Tibial artery (tissue), 4 donors: ENCODE results near the gene TRIM9.
"Not testable (repeated sequence)": the region's sequence is repeated elsewhere in the genome, so short reads cannot be mapped to it uniquely, and the experiment has no call there.

Experiments
- DNase-seq, 2 donors: peaks; one replicate each; pipeline ENCODE4 v3.0.0-alpha.2; 2019
- H3K27ac ChIP-seq, 2 donors: fragments of 200-600 bp; sonication (generic) in 1 of 2; 1 replicate in 1 of 2; 2 replicates in 1 of 2; pipeline ENCODE4 v1.5.1; 2018 to 2019; ENCODE audit warnings: mild to moderate bottlenecking in 1 of 2
- H3K27me3 ChIP-seq, 2 donors: fragments of 200-600 bp; sonication (generic) in 1 of 2; one replicate each; pipeline versions ENCODE4 v1.5.1 to v1.6.0; 2016 to 2019
- H3K36me3 ChIP-seq, 3 donors: fragments of 200-600 bp; sonication (generic) in 2 of 3; one replicate each; pipeline ENCODE4 v1.5.1; 2016 to 2019; ENCODE audit warnings: mild to moderate bottlenecking in 2 of 3
- H3K4me1 ChIP-seq, 4 donors: fragments of 200-600 bp; sonication (generic) in 2 of 4; 1 replicate in 3 of 4; 2 replicates in 1 of 4; pipeline ENCODE4 v1.5.1; 2016 to 2019
- H3K4me3 ChIP-seq, 2 donors: fragments of 200-600 bp; sonication (generic) in 1 of 2; 1 replicate in 1 of 2; 2 replicates in 1 of 2; pipeline ENCODE4 v1.5.1; 2018 to 2019; ENCODE audit warnings: mild to moderate bottlenecking in 2 of 2
- H3K9me3 ChIP-seq, 3 donors: fragments of 200-600 bp; sonication (generic) in 1 of 3; one replicate each; pipeline ENCODE4 v1.5.1; 2016 to 2019
- intact Hi-C: fragments of 100-400 bp; cut with DNase I; formaldehyde crosslinking; loops from one replicate; pipeline ENCODE4 v1.15.0; 2023; ENCODE audit warnings: low total_unique reads
- TF ChIP-seq, protein P1 (sequence below), 2 experiments: fragments of 200-600 bp in 1 of 2; fragments of 450-650 bp in 1 of 2; IDR thresholded peaks; one replicate each; pipeline ENCODE4 v1.5.1; 2017 to 2019; ENCODE audit warnings: antibody characterized with exemption in 2 of 2, mild to moderate bottlenecking in 1 of 2, moderate library complexity in 1 of 2

The TRIM9 gene

GRCh38 chr14:50944647-50945413, 150.1 kb downstream of the TRIM9 start:
- no peaks in the 10 kb centered on the region for H3K9me3 ChIP-seq
- no peaks in the 10 kb centered on the region for H3K27me3 ChIP-seq
- TF ChIP-seq, protein P1, sequence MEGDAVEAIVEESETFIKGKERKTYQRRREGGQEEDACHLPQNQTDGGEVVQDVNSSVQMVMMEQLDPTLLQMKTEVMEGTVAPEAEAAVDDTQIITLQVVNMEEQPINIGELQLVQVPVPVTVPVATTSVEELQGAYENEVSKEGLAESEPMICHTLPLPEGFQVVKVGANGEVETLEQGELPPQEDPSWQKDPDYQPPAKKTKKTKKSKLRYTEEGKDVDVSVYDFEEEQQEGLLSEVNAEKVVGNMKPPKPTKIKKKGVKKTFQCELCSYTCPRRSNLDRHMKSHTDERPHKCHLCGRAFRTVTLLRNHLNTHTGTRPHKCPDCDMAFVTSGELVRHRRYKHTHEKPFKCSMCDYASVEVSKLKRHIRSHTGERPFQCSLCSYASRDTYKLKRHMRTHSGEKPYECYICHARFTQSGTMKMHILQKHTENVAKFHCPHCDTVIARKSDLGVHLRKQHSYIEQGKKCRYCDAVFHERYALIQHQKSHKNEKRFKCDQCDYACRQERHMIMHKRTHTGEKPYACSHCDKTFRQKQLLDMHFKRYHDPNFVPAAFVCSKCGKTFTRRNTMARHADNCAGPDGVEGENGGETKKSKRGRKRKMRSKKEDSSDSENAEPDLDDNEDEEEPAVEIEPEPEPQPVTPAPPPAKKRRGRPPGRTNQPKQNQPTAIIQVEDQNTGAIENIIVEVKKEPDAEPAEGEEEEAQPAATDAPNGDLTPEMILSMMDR (IDR thresholded peaks at IDR 0.05) = no peak
- H3K4me1 ChIP-seq = peaks cover 0 to 10% (median 9%) of the 10 kb centered on the region in 4 donors
- peak; percentile 65 to 79 for DNase-seq
- H3K36me3 ChIP-seq = no peaks in the 10 kb centered on the region
- peak overlapping the region; percentile 68 to 77 for H3K4me3 ChIP-seq
- H3K27ac ChIP-seq = peak overlapping the region; percentile 84 to 88
- intact Hi-C loops = no loop called here

DNA sequence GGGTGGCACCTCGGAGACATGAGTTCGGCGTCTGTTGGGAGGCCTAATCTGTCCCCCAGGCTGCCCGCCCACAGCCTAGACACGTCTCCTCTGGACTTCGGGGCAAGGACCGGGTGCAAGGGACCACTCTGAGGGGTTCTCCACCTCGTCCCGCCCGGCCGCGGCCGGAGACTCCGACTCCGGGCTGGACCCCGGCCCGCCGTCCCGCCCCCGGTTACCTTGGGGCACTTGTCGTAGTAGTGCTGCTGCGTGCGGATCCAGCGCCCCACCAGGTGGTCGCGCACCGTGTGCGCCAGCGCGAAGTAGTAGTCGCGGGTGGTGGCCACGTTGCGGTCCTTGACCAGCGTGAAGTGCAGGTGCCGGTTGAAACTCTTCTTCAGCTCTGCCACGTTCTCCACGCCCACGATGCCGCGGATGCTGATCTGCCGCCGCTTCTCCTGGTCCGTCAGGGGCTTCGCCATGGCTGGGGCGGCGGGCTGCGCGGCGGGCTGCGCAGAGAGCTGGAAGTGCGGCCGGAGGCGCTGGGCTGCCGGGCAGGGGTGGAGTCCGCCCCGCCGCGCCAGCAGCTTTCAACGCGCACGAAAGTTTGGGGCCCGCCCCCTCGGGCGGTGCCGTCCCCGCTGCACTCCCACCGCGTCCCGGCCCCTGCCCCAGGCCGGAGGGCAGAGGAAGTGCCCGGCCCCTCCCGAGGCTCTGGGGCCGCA, 150.8 kb downstream of the TRIM9 start, which contains the start of gene PYGL:
Gene PYGL, minus strand, starts transcription at position 541 of the 704 bp plus-strand sequence. Its CDS starts 80 bp downstream, at position 461.
- Histone ChIP-seq H3K36me3 (no peaks in the 10 kb centered on the region), H3K4me1 (peaks cover 0 to 10% (median 9%) of the 10 kb centered on the region in 4 donors), H3K27ac (peak within 1 kb of the TSS; percentile 84 to 88), H3K4me3 (peak within 1 kb of the TSS; percentile 68 to 77), H3K27me3 (no peaks in the 10 kb centered on the region), H3K9me3 (no peaks in the 10 kb centered on the region)
- DNase-seq = peak; percentile 76 to 87
- TF ChIP-seq, protein P1 (IDR thresholded peaks at IDR 0.05) = no peak
- intact Hi-C loops = no loop called here

- no peaks in the 10 kb centered on the region for H3K9me3 ChIP-seq
- no peaks in the 10 kb centered on the region for H3K36me3 ChIP-seq
- H3K4me1 ChIP-seq = peaks cover 0 to 10% (median 9%) of the 10 kb centered on the region in 4 donors
- H3K27ac ChIP-seq = peak overlapping the region; percentile 84 to 88
- peak overlapping the region; percentile 68 to 77 for H3K4me3 ChIP-seq
- DNase-seq = peak; percentile 77 to 79
- H3K27me3 ChIP-seq = no peaks in the 10 kb centered on the region
- TF ChIP-seq, protein P1 (IDR thresholded peaks at IDR 0.05) = no peak
- intact Hi-C loops = no loop called here
Measured at GRCh38 chr14:50943261-50943942, 151.5 kb downstream of the TRIM9 start.

DNA sequence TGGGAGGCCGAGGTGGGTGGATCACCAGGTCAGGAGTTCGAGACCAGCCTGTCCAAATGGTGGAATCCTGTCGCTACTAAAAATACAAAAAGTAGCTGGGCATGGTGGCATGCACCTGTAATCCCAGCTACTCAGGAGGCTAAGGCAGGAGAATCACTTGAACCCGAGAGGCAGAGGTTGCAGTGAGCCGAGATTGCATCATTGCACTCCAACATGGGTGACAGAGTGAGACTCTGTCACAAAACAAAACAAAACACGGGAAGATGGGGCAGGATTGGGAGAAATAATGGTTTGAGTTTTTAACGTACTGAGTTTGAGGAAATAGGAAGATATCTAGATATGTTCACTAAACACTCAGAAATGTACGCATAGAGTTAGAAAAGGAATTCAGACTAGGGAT, 153.3 kb downstream of the TRIM9 start:
- H3K27ac ChIP-seq, H3K27me3 ChIP-seq, intact Hi-C loops, H3K36me3 ChIP-seq, H3K4me1 ChIP-seq, DNase-seq, H3K4me3 ChIP-seq, H3K9me3 ChIP-seq: not testable (repeated sequence)

- Histone ChIP-seq H3K27me3 (no peaks in the 10 kb centered on the region), H3K4me3 (no peak overlapping the region), H3K4me1 (peaks cover 0 to 10% (median 9%) of the 10 kb centered on the region in 4 donors), H3K9me3 (no peaks in the 10 kb centered on the region), H3K27ac (no peak overlapping the region), H3K36me3 (peaks cover 0 to 5% (median under 1%) of the 10 kb centered on the region in 3 donors)
- TF ChIP-seq, protein P1 (IDR thresholded peaks at IDR 0.05) = no peak
- intact Hi-C loops = no loop called here
- DNase-seq = no peak
Measured at GRCh38 chr14:50941151-50941550, 153.8 kb downstream of the TRIM9 start.
